K562 (cell line): Measurements from ENCODE around the gene SLC35A2. TPM values are rescaled to one million over a fixed set of nuclear protein-coding genes. Genes with fewer than 3 reads are reported as not detected.

Experiments
- CBX1 ChIP-seq: sonication (generic); IDR thresholded peaks from 2 replicates; pipeline ENCODE4 v1.6.1; 2016; ENCODE audit warnings: antibody characterized with exemption, low read depth, mild to moderate bottlenecking
- CHD1 ChIP-seq: fragments of 200-600 bp; sonication (generic); IDR thresholded peaks from one replicate; pipeline ENCODE4 v1.6.1; 2012; ENCODE audit warnings: mild to moderate bottlenecking, moderate library complexity, low read length, inconsistent platforms
- DPF2 ChIP-seq: fragments of 450-650 bp; IDR thresholded peaks from 2 replicates; pipeline ENCODE4 v1.6.1; 2016
- E2F8 ChIP-seq: fragments of 450-650 bp; IDR thresholded peaks from 2 replicates; pipeline ENCODE4 v1.7.1; 2018; ENCODE audit warnings: mild to moderate bottlenecking, low read depth; ENCODE audit not compliant: partially characterized antibody
- ETS2 ChIP-seq: IDR thresholded peaks from 2 replicates; pipeline ENCODE4 v1.6.1; 2016; ENCODE audit warnings: borderline replicate concordance, missing genetic modification characterization, mild to moderate bottlenecking, moderate library complexity, missing compliant biosample characterization; ENCODE audit not compliant: poor library complexity, severe bottlenecking
- FIP1L1 ChIP-seq: fragments of 200-400 bp; formaldehyde crosslinking; IDR thresholded peaks from 2 replicates; pipeline ENCODE4 v1.6.1; 2018; ENCODE audit warnings: mild to moderate bottlenecking, low read depth, low read length; ENCODE audit not compliant: poor library complexity, severe bottlenecking
- GATAD2A ChIP-seq: fragments of 450-650 bp; IDR thresholded peaks from 2 replicates; pipeline ENCODE4 v1.6.1; 2017
- GATAD2B ChIP-seq: fragments of 450-650 bp; IDR thresholded peaks from 2 replicates; pipeline ENCODE4 v1.6.1; 2017; ENCODE audit warnings: mild to moderate bottlenecking, borderline replicate concordance
- GTF2E2 ChIP-seq: fragments of 200-800 bp; sonication (Bioruptor generic); IDR thresholded peaks from 2 replicates; pipeline ENCODE4 v1.6.1; 2016; ENCODE audit warnings: missing genetic modification characterization, missing compliant biosample characterization
- KAT2B ChIP-seq: IDR thresholded peaks from one replicate; pipeline ENCODE4 v1.6.1; 2012; ENCODE audit warnings: low read depth, mild to moderate bottlenecking, control low read depth, inconsistent platforms, low read length, moderate library complexity
- KLF1 ChIP-seq: fragments of 450-650 bp; IDR thresholded peaks from 2 replicates; pipeline ENCODE4 v1.6.1; 2016; ENCODE audit warnings: missing genetic modification characterization, missing compliant biosample characterization
- KLF16 ChIP-seq: IDR thresholded peaks from 2 replicates; pipeline ENCODE4 v1.6.1; 2016; ENCODE audit warnings: antibody characterized with exemption
- MAFG ChIP-seq: fragments of 450-650 bp; conservative IDR thresholded peaks from 2 replicates; pipeline ENCODE4 v1.6.1; 2016; ENCODE audit warnings: missing genetic modification characterization, missing compliant biosample characterization
- MIER1 ChIP-seq: fragments of 450-650 bp; IDR thresholded peaks from 2 replicates; pipeline ENCODE4 v1.6.1; 2016; ENCODE audit warnings: antibody characterized with exemption, mild to moderate bottlenecking, low read depth
- NFE2L1 ChIP-seq: fragments of 450-650 bp; IDR thresholded peaks from 2 replicates; pipeline ENCODE4 v1.6.1; 2016; ENCODE audit warnings: missing genetic modification characterization, low read depth, mild to moderate bottlenecking, missing compliant biosample characterization, moderate library complexity, borderline replicate concordance
- NFXL1 ChIP-seq: fragments of 450-650 bp; formaldehyde crosslinking; IDR thresholded peaks from 2 replicates; pipeline ENCODE4 v1.4.0; 2021; ENCODE audit warnings: mild to moderate bottlenecking
- PTRF ChIP-seq: fragments of 450-650 bp; IDR thresholded peaks from 2 replicates; pipeline ENCODE4 v1.6.1; 2016; ENCODE audit warnings: mild to moderate bottlenecking, missing genetic modification characterization, missing compliant biosample characterization
- RFX7 ChIP-seq: fragments of 250-450 bp; sonication (Bioruptor Pico); IDR thresholded peaks from 2 replicates; pipeline ENCODE4 v1.5.1; 2021; ENCODE audit warnings: mild to moderate bottlenecking
- SAP30 ChIP-seq: fragments of 200-600 bp; sonication (generic); IDR thresholded peaks from 2 replicates; pipeline ENCODE4 v1.6.1; 2012; ENCODE audit warnings: borderline replicate concordance, low read depth, mild to moderate bottlenecking, moderate library complexity, low read length, control low read depth, inconsistent platforms; ENCODE audit not compliant: insufficient read depth, poor library complexity, severe bottlenecking
- SIX5 ChIP-seq, 2 experiments: IDR thresholded peaks; 2 replicates each; pipeline ENCODE4 v1.6.1; 2011; ENCODE audit warnings: low read length in 2 of 2, borderline replicate concordance in 1 of 2, low read depth in 1 of 2, mild to moderate bottlenecking in 1 of 2, moderate library complexity in 1 of 2; ENCODE audit not compliant: insufficient read depth in 1 of 2
- SMARCA4 ChIP-seq: fragments of 450-650 bp; IDR thresholded peaks from 2 replicates; pipeline ENCODE4 v1.6.1; 2016
- SNIP1 ChIP-seq: fragments of 450-650 bp; IDR thresholded peaks from 2 replicates; pipeline ENCODE4 v1.7.1; 2017; ENCODE audit warnings: low read depth, mild to moderate bottlenecking
- TEAD4 ChIP-seq, 2 experiments: sonication (generic) in 1 of 2; formaldehyde crosslinking in 1 of 2; IDR thresholded peaks; 2 replicates each; pipeline versions ENCODE4 v1.6.1 to v1.8.0; 2012 to 2022; ENCODE audit warnings: borderline replicate concordance in 1 of 2, inconsistent platforms in 1 of 2, low read length in 1 of 2, mild to moderate bottlenecking in 1 of 2, missing genetic modification reagents in 1 of 2
- WHSC1 ChIP-seq: IDR thresholded peaks from one replicate; pipeline ENCODE4 v1.6.1; 2012; ENCODE audit warnings: low read length, control low read depth, inconsistent platforms
- ZNF184 ChIP-seq: sonication (generic); formaldehyde crosslinking; IDR thresholded peaks from 2 replicates; pipeline ENCODE4 v1.5.0; 2020; ENCODE audit warnings: missing genetic modification reagents
- ZNF316 ChIP-seq: fragments of 450-650 bp; IDR thresholded peaks from 2 replicates; pipeline ENCODE4 v1.6.1; 2016
- ZNF445 ChIP-seq: fragments of 250-450 bp; sonication (Bioruptor Pico); IDR thresholded peaks from 2 replicates; pipeline ENCODE4 v1.4.0; 2020; ENCODE audit warnings: low read depth, mild to moderate bottlenecking, moderate library complexity
- ZNF764 ChIP-seq: fragments of 250-450 bp; sonication (Bioruptor Pico); IDR thresholded peaks from 2 replicates; pipeline ENCODE4 v1.4.0; 2020; ENCODE audit warnings: low read depth, mild to moderate bottlenecking, moderate library complexity
- polyA plus RNA-seq, 8 experiments: library from polyadenylated mRNA; depleted of rRNA in 4 of 8; stranded (reverse) in 5 of 8; unstranded in 3 of 8; fragments of >200 nt; fragmentation: Nextera tagmentation in 2 of 8; fragmentation: Illumina TruSeq in 1 of 8; extraction: Ambion mirVana in 2 of 8; extraction: Trizol in 1 of 8; gene quantifications; 2 replicates each; pipeline versions ENCODE4 v1.2.1 to v1.2.3, GENCODE V29; 2011 to 2014; ENCODE audit warnings: inconsistent platforms in 1 of 8, missing spikeins in 1 of 8
- total RNA-seq, 7 experiments: library from RNA; depleted of rRNA in 6 of 7; stranded (reverse); fragments of >200 nt in 6 of 7; fragmentation: Illumina TruSeq in 2 of 7; extraction: Trizol in 2 of 7; gene quantifications; 2 replicates each; pipeline versions ENCODE4 v1.2.1 to v1.2.3, GENCODE V29; 2011 to 2021; ENCODE audit warnings: low replicate concordance in 1 of 7

SLC35A2 gene
- total and polyA plus RNA-seq, 9 of the 15 experiments (the other 6 are each of a cell fraction or from before 2014, with no cell fraction given), result 3.3 to 38.9 (median 20.0) TPM

- TF ChIP-seq TEAD4 (IDR thresholded peaks at IDR 0.05; ENCODE audit: low read length) (0 out of 2 replicates have a peak, but pooled peaks have one; percentile 10), TEAD4 (CRISPR knock-in tag; IDR thresholded peaks at IDR 0.05; ENCODE audit: borderline replicate concordance) (no peak), KLF16 (no peak), SNIP1 (no peak), MIER1 (no peak), SIX5 (IDR thresholded peaks at IDR 0.05; ENCODE audit: borderline replicate concordance in 1 of 2, insufficient read depth in 1 of 2, low read depth in 1 of 2, low read length in 2 of 2) (no peak), PTRF (tag) (no peak), ZNF316 (no peak), RFX7 (peak; percentile 49), SMARCA4 (peak; percentile 29; the same call in 1 of the 2 replicates), E2F8 (peak; percentile 91), CBX1 (peak; percentile 80; the same call in 1 of the 2 replicates), ZNF184 (CRISPR knock-in tag) (no peak), FIP1L1 (peak; percentile 81), CHD1 (no peak), GTF2E2 (tag) (no peak; the same call in 1 of the 2 replicates), WHSC1 (no peak), SAP30 (peak; percentile 92), KLF1 (tag) (no peak), ETS2 (tag) (no peak), KAT2B (no peak), GATAD2A (no peak), ZNF445 (CRISPR knock-in tag) (peak; percentile 11; the same call in 1 of the 2 replicates), ZNF764 (CRISPR knock-in tag) (peak; percentile 31; the same call in 1 of the 2 replicates), DPF2 (no peak), NFE2L1 (tag) (no peak), NFXL1 (CRISPR knock-in tag) (no peak), MAFG (tag) (no peak), GATAD2B (no peak)
Measured at GRCh38 chrX:48911412-48912182, at the start of gene SLC35A2 (continued).
